OCI-LY7 (cell line): Measurements from ENCODE around the gene UGT2B10. TPM values are rescaled to one million over a fixed set of nuclear protein-coding genes. Genes with fewer than 3 reads are reported as not detected.

Experiments
- BruUV-seq: library from RNA; stranded (reverse); fragments of 400-500 nt; replicated peaks from 2 replicates; lab custom pipeline; 2021; lab: Mats Ljungman, UMichigan
- CTCF ChIA-PET: fragments of 300-600 bp; sonication (Branson Sonifier 250); formaldehyde crosslinking; loops from one replicate; lab custom pipeline; 2022; ENCODE audit warnings: antibody characterized with exemption; ENCODE audit not compliant: unreplicated experiment; lab: Charles Lee
- POLR2A ChIA-PET: fragments of 300-600 bp; sonication (Branson Sonifier 250); formaldehyde crosslinking; loops from one replicate; lab custom pipeline; 2022; ENCODE audit warnings: antibody characterized with exemption; lab: Charles Lee
- DNase-seq: peaks from one replicate; pipeline ENCODE4 v3.0.0-alpha.2; 2015; ENCODE audit warnings: low spot score
- H2AFZ ChIP-seq: fragments of 200-600 bp; sonication (generic), shearing (Covaris generic); 2 replicates; pipeline ENCODE4 v1.6.1; 2014; ENCODE audit warnings: mild to moderate bottlenecking, antibody characterized with exemption, low read length, moderate library complexity
- H3K27ac ChIP-seq: fragments of 200-600 bp; sonication (generic); 2 replicates; pipeline ENCODE4 v1.5.1; 2014; ENCODE audit warnings: mixed run types, low read depth, mild to moderate bottlenecking, moderate library complexity, low read length, inconsistent platforms; ENCODE audit not compliant: poor library complexity, severe bottlenecking
- H3K36me3 ChIP-seq: fragments of 200-600 bp; sonication (generic); 2 replicates; pipeline ENCODE4 v1.6.1; 2014; ENCODE audit warnings: mild to moderate bottlenecking, antibody characterized with exemption, low read length, moderate library complexity, mixed read lengths; ENCODE audit not compliant: insufficient read depth
- H3K4me1 ChIP-seq: fragments of 200-600 bp; sonication (generic); 2 replicates; pipeline ENCODE4 v1.5.1; 2014; ENCODE audit warnings: mild to moderate bottlenecking, low read length; ENCODE audit not compliant: insufficient read depth, poor library complexity, severe bottlenecking
- H3K4me2 ChIP-seq: fragments of 200-600 bp; sonication (generic); 2 replicates; pipeline ENCODE4 v1.6.1; 2014; ENCODE audit warnings: mild to moderate bottlenecking, low read length
- H3K4me3 ChIP-seq: fragments of 200-600 bp; sonication (generic); 2 replicates; pipeline ENCODE4 v1.5.1; 2014; ENCODE audit warnings: mild to moderate bottlenecking, low read depth, low read length; ENCODE audit not compliant: poor library complexity, severe bottlenecking
- H3K79me2 ChIP-seq: fragments of 200-600 bp; sonication (generic); 2 replicates; pipeline ENCODE4 v1.6.1; 2016; ENCODE audit warnings: low read depth, mild to moderate bottlenecking, low read length, moderate library complexity, mixed read lengths; ENCODE audit not compliant: insufficient read depth
- H3K9me2 ChIP-seq: fragments of 200-600 bp; sonication (generic); 2 replicates; pipeline ENCODE4 v1.6.1; 2016; ENCODE audit warnings: mild to moderate bottlenecking, low read length, mixed read lengths; ENCODE audit not compliant: insufficient read depth
- H3K9me3 ChIP-seq: fragments of 200-600 bp; sonication (generic); 2 replicates; pipeline ENCODE4 v1.6.1; 2014; ENCODE audit warnings: mild to moderate bottlenecking, mixed run types, low read length, mixed read lengths
- H4K20me1 ChIP-seq: fragments of 200-600 bp; sonication (generic); 2 replicates; pipeline ENCODE4 v1.6.1; 2014; ENCODE audit warnings: mild to moderate bottlenecking, antibody characterized with exemption, low read length, moderate library complexity, mixed read lengths; ENCODE audit not compliant: insufficient read depth
- EZH2phosphoT487 ChIP-seq: fragments of 200-600 bp; sonication (generic); IDR thresholded peaks from 2 replicates; pipeline ENCODE4 v1.6.1; 2018; ENCODE audit warnings: low read depth, borderline replicate concordance, mild to moderate bottlenecking, mixed run types, antibody characterized with exemption, low read length, moderate library complexity, mixed read lengths
- intact Hi-C: fragments of 100-400 bp; cut with micrococcal nuclease; formaldehyde crosslinking; loops from one replicate; pipeline ENCODE4 v1.10.0; 2022; ENCODE audit not compliant: unreplicated experiment
- total RNA-seq, 2 experiments: library from RNA; depleted of rRNA in 1 of 2; stranded (reverse); fragments of >200 nt in 1 of 2; shearing (Covaris generic) in 1 of 2; gene quantifications; 2 replicates each; pipeline ENCODE4 v1.2.3, GENCODE V29; 2014 to 2022
- TF ChIP-seq, protein P1 (sequence below): fragments of 200-600 bp; sonication (generic); conservative IDR thresholded peaks from 2 replicates; pipeline ENCODE4 v1.5.1; 2014; ENCODE audit warnings: mild to moderate bottlenecking, antibody characterized with exemption, low read length, moderate library complexity, mixed read lengths

UGT2B10 gene
- total RNA-seq, 2 experiments from 2014 or later, result not detected

DNA sequence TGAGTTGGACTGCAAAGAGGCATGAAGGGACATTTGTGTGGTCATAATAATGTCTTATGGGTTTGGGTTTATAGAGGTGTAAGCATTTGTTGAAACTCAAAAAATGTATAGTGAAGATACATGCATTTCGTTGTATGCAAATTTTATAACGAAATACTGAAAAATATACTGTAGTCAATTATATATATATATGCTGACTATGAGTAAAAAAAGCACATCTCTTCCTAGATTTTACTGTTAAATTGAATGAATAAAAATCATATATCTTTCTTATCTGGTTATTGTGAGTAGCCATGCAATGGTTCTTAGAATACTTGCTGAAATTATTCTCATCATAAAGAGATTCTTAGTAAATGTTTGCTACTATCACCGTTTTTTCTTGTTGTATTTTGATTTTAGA is 34.5 kb downstream of the UGT2B10 start:
- Histone ChIP-seq H2AFZ (no peak overlapping the region), H3K36me3 (no peaks in the 10 kb centered on the region), H3K4me1 (no peaks in the 10 kb centered on the region), H3K9me2 (no peaks in the 10 kb centered on the region), H3K27ac (no peak overlapping the region), H3K79me2 (no peaks in the 10 kb centered on the region), H3K4me2 (no peak overlapping the region), H3K4me3 (no peak overlapping the region), H4K20me1 (no peaks in the 10 kb centered on the region), H3K9me3 (no peaks in the 10 kb centered on the region)
- intact Hi-C loops, result no loop called here
- CTCF ChIA-PET, result no interaction called here
- no TSS peak for BruUV-seq
- no peak for DNase-seq
- TF ChIP-seq, protein P1, sequence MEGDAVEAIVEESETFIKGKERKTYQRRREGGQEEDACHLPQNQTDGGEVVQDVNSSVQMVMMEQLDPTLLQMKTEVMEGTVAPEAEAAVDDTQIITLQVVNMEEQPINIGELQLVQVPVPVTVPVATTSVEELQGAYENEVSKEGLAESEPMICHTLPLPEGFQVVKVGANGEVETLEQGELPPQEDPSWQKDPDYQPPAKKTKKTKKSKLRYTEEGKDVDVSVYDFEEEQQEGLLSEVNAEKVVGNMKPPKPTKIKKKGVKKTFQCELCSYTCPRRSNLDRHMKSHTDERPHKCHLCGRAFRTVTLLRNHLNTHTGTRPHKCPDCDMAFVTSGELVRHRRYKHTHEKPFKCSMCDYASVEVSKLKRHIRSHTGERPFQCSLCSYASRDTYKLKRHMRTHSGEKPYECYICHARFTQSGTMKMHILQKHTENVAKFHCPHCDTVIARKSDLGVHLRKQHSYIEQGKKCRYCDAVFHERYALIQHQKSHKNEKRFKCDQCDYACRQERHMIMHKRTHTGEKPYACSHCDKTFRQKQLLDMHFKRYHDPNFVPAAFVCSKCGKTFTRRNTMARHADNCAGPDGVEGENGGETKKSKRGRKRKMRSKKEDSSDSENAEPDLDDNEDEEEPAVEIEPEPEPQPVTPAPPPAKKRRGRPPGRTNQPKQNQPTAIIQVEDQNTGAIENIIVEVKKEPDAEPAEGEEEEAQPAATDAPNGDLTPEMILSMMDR, result no peak
- no peak for TF ChIP-seq EZH2phosphoT487
- POLR2A ChIA-PET, result no interaction called here

DNA sequence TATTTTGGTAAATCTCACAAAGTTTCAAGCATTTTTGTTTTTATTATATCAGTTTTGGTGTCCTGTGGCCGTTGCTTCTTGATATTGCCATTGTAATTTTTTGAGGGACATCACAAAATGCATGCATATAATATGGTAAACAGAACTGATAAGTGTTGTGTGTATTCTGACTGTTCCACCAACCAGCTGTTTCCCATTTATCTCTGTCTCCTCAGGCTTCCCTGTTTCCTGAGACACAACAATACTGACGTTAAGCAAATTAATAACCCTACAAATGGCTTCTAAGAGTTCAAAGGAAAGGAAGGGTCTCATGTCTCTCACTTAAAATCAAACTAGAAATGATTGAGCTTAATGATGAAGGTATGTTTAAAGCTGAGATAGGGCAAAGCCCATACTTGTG is 40.0 kb downstream of the UGT2B10 start:
- Histone ChIP-seq H3K4me3 (no peak overlapping the region), H3K4me2 (no peak overlapping the region), H3K4me1 (no peaks in the 10 kb centered on the region), H2AFZ (no peak overlapping the region), H3K9me2 (no peaks in the 10 kb centered on the region), H3K36me3 (no peaks in the 10 kb centered on the region), H3K27ac (no peak overlapping the region), H4K20me1 (no peaks in the 10 kb centered on the region), H3K79me2 (no peaks in the 10 kb centered on the region), H3K9me3 (no peaks in the 10 kb centered on the region)
- intact Hi-C loops, result no loop called here
- ChIA-PET POLR2A (interaction anchor here (0.7 to 1.0 kb wide), 2 partner anchors 9 to 31 kb away, joined by 3 read pairs; no protein-coding TSS in a partner anchor), CTCF (no interaction called here)
- DNase-seq, result no peak
- TF ChIP-seq, protein P1, result no peak
- no peak for TF ChIP-seq EZH2phosphoT487
- no TSS peak for BruUV-seq

DNA sequence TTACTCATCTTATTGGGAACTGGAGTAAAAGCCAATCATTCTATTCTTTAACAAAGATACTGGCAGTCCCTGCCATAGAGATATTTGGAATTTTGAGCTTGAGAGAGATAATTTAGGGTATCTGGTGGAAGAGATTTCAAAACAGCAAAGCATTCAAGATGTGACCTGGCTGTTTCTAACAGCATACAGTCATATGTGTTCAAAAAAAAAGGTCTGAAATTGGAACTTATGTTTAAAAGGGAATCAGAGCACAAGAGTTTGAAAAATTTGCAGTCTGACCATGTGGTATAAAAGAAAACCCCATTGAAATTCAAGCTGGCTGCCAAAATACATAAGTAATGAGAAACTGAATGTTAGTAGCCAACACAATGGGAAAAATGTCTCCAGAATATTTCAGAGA is 42.2 kb downstream of the UGT2B10 start:
- Histone ChIP-seq H3K27ac (no peak overlapping the region), H3K79me2 (no peaks in the 10 kb centered on the region), H3K36me3 (no peaks in the 10 kb centered on the region), H3K4me2 (no peak overlapping the region), H2AFZ (no peak overlapping the region), H4K20me1 (no peaks in the 10 kb centered on the region), H3K9me2 (no peaks in the 10 kb centered on the region), H3K4me1 (no peaks in the 10 kb centered on the region), H3K4me3 (no peak overlapping the region), H3K9me3 (no peaks in the 10 kb centered on the region)
- no peak for TF ChIP-seq EZH2phosphoT487
- TF ChIP-seq, protein P1, result no peak
- ChIA-PET CTCF (no interaction called here), POLR2A (no interaction called here)
- BruUV-seq, result no TSS peak
- DNase-seq, result no peak
- intact Hi-C loops, result no loop called here
